Measurements from ENCODE around the gene G6PD.
"Not testable (repeated sequence)": the region's sequence is repeated elsewhere in the genome, so short reads cannot be mapped to it uniquely, and the experiment has no call there.

Gene G6PD

DNA sequence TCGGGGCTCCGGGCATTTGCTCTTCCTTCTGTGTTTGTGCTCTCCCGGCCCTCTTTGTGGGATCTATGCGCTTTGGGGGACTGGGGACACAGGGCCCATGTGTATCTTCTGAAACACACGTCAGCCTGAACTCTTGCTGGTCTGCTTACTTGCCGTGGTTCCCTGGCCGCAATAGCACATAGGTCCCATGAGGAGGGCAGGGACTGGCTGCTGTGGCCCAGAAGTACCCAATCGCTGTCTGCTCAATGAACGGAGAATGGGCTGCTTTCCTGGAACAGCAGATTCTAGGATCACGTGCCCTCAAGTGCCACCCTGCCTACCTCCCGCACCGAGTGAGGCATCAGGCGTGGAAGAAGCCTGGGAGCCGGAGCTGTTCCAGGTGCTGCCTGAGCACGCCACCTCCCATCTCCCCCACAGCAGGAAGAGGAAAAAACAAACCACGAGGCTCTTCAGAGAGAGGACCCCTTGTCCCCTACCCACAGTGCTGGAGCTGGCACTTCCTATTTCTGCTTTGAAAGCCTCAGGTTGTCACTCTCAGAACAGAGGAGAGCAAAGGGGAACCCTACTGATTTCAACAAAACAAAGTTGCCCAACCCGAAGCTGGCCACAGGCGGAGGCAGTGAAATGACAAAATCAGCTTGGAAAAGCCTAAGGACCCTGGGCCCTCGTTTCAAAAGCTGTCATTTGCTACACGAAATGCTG, 3.8 kb downstream of the G6PD start:
- DNase-seq (ENCODE audit: low read depth) = peak; percentile 11

DNA sequence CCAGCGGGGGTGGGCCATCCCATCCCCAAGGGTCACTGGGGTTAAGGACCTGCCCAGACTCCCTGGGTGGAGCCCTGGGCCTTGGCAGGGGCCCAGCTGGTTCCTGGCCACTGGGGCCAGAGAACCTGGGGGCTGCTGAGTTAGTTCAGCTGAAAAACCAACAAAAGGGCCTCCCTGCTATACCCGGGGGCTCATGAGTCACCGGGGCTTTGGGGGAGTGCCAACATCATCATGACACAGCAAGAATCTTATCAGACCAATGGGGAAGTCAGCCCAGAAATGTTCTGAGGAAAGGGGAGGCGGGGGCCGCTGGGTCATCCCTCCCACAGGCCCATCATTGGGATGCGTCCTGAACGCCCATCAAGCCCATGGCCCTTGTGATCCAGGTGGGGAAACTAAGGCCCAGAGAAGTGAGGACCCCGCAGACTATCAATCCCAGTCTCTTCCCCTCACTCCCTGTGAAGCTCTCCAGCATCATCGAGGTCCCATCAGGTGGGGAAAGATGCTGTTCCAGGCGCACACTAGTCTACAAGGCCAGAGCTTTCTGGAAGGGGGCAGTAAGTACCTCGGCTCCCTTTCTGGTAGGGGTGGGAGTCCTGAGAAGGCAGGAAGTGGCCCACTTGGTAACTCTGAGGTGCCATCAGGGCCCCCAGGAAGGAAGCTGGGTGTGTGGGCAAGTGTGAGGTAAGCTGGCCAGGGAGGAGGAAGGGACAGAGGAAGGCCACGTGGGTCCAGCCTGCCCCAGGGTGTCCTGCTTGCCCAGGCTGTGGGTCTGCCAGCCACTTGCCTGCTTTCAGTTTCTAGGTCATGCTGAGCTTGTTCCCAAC, 4.5 kb downstream of the G6PD start:
- peak; percentile 55 for DNase-seq (ENCODE audit: low read depth)

DNA sequence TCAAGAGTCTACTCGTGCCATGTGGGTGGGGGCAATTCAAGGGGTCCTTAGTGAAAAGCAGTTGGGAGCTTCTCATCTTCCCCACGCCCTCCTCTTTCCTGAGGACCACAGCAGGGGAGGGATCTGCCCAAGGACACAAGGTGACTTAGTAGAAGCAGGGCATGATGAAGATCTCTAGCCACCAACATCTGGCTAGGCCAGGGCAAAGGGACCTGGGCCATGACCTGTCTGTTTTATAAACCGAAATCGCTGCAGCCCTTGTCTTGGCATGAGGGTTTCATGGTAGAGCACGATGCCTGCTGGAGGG, 5.1 kb downstream of the G6PD start:
- no peak for DNase-seq (ENCODE audit: low read depth)

DNA sequence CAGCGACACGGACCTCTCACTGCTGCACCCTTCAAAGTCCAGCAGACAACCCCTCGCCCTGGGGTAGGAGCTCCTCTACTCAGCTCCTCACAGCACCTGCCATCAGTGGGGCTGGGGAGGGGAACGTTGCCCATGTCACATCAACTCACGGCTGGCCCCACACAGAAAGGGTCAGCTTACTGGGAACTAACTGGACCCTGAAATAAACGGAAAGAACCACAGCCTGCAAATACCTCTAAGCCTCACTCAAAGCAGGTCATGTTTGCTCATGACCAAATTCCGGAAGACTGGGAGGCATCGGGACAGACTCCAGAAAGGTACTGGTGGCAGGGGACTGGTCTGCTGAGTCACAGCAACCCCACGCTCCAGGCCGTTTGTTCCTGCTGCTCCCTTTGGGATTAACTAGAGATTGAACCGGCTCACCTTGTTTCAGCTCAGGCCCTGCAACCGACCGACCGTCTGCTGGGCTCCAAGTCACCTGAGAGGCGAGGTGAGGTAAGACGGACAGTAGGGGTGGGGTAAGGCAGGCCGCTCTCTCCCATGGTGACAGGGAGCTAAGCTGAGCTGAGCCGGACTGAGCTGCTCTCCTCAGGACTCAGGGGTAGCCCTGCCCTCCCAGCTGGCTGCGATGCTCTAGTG, 5.6 kb downstream of the G6PD start:
- DNase-seq (ENCODE audit: low read depth) = no peak

DNA sequence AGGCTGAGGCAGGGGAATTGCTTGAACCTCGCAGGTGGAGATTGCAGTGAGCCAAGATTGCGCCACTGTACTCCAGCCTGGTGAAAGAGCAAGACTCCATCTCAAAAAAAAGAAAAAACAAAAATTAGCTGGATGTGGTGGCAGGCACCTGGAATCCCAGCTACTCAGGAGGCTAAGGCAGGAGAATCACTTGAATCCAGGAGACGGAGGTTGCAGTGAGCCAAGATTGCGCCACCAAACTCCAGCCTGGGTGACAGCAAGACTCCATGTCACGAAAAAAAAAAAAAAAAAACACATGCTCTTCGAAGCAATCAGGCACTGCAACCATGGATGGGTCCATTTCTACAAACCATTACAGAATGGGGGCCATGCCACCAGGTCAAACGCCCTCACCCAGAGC, 6.3 kb downstream of the G6PD start:
- not testable (repeated sequence) for DNase-seq (ENCODE audit: low read depth)

DNA sequence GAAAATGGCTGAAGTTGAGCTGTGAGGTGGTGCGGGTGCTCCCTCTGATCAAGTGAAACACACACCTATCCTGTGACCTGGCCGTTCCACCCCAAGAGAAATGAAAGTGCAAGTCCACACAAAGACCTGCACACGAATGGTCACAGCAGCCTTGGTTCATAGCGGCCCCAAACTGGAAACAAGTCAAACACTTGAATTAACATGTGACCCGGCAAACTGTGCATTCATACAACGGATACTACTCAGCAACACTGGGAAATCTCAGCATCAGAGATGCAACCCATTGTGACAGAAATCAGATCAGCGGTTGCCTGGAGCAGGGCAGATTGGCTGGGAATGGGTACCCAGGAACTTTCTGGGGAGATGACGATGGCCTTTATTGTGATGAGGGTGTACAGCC, 7.6 kb downstream of the G6PD start:
- no peak for DNase-seq (ENCODE audit: low read depth)

DNA sequence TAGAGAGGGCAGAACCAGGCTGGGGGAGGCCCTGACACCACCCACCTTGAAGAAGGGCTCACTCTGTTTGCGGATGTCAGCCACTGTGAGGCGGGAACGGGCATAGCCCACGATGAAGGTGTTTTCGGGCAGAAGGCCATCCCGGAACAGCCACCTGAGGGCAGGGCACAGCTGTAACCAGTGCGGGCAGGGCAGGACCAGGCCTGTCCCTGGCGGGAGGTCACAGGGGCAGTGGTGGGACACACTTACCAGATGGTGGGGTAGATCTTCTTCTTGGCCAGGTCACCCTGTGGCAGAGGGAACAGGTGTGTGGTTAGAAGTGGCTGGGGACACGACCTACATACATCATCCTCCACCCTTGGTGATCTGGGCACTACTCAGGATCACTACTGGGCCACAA, 10.8 kb downstream of the G6PD start:
- DNase-seq (ENCODE audit: low read depth) = no peak

DNA sequence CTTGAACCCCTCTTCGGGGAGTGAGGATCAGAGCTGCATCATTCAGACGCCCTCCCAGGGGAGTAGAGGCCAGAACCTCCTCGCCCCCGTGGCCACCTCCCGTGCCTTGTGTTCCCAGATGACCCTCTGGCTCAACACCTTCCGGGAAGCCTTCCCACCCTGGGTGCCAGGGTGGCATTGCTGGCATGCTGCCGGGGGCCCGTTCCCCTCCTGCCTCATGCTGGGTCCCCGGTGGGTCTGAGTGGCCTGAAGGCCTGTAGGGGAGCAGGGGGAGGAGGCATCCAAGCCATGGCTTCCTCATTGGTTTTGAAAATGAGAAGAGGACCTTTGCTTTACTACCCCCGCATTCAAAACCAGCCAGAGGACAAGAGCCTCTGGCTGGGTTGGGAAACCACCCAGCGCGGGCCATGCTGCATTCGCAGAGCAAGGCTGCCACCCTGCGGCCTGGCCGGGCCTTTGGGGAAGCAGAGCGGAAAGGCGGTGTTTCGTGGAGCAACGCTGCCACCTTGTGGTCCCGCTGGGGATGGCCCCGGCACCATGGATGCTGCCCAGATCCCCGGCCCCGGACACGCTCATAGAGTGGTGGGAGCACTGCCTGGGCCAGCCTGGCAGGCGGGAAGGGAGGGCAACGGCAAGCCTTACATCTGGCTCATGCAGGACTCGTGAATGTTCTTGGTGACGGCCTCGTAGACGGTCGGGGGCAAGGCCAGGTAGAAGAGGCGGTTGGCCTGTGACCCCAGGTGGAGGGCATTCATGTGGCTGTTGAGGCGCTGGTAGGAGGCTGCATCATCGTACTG, 11.9 kb downstream of the G6PD start:
- peak; percentile 83 for DNase-seq (ENCODE audit: low read depth)

DNA sequence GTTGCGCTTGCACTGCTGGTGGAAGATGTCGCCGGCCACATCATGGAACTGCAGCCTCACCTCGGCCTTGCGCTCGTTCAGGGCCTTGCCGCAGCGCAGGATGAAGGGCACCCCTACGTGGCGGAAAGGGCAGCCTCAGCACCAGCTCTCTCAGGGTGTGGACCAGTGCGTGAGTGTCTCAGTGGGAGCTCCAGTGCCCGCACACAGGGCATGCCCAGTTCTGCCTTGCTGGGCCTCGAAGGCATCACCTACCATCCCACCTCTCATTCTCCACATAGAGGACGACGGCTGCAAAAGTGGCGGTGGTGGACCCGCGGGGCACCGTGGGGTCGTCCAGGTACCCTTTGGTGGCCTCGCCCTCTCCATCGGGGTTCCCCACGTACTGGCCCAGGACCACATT, 14.0 kb downstream of the G6PD start:
- DNase-seq (ENCODE audit: low read depth) = no peak

DNA sequence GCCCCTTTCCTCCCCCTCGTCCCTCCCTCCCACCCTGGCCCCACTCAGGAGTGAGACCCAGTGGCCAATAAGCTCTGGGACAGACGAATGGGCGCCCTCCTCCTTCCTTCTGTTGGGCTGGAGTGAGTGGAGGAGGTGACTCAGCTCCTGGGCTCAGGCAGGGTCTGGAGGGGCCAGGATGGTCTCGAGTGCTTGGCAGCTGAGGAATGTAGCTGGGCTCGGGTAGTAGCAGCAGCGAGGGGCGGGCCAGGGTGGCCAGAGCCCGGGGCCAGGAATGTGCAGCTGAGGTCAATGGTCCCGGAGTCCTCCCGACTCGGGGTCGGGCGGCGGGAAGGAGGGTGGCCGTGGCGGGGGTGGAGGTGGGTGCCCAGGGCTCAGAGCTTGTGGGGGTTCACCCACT, 15.0 kb downstream of the G6PD start:
- DNase-seq (ENCODE audit: low read depth) = no peak

DNA sequence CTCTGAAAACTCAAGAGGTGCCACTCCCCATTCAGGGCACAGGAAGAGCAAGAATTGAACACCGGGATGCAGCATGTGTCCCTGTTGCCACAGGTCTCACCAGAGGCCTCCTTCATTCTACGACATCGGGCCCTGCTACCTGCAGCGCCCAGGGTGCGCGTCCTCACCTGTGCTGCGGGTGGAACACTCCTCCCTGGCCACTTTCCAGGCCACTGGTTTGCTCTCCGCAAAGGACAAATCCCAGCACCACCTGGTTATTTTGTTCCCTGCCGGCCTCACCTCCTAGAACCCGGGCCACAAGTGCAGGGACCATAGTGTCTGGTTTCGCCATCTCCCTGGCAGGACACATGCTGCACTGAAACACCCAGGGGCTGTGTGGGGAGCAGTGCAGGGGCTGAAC, 16.4 kb downstream of the G6PD start:
- no peak for DNase-seq (ENCODE audit: low read depth)

DNA sequence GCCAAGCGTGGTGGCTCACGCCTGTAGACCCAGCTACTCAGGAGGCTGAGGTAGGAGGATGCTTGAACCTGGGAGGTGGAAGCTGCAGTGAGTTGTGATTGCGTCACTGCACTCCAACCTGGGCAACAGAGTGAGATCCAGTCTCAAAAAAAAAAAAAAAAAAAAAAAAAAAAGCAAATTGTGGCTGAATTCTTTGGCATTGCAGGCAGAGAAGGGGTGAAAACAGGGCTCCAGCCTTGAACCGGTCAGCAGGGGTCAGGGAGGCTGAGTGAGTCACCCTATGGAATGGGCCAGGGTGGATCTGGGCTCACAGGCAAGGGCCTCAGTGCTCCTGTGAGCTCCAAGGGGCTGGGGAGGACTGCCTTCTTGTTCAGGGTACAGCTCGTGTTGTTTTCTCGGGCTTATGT, 17.4 kb downstream of the G6PD start:
- no peak for DNase-seq (ENCODE audit: low read depth)

DNA sequence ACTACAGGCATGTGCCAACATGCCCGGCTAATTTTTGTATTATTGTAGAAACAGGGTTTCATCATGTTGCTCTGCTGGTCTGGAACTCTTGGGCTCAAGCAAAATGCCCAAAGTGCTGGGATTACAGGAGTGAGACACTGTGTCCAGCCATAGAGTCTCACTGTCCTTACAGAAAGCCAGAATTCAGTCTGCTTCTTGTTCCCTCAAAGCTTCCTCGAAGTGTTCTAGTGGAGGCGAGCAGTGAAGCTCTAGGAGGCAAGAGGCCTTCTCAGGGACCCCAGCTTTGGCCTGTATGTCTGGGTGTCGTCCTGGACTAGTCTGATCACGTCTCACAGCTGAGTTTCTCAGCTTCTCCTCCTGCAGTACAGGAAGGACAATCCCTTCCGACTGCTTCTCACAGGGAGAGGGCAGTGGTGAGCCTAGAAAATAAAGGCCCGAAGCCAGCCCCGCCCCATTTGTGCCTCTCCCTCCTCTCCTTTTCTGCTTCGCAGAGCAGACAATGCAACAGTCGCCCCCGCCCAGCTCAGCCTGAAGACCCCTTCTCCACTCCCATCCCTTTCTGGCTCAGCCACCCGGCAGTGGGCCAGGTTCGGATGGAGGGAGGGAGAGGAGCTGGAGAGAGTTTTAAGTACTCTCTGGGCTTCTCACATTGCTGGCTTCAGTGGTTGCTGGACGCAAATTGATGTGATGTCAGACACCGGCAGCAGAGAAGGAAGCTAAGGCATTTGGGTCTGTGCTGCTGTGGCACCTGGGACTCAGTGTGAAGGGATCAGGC, 19.6 kb downstream of the G6PD start:
- no peak for DNase-seq (ENCODE audit: low read depth)

DNA sequence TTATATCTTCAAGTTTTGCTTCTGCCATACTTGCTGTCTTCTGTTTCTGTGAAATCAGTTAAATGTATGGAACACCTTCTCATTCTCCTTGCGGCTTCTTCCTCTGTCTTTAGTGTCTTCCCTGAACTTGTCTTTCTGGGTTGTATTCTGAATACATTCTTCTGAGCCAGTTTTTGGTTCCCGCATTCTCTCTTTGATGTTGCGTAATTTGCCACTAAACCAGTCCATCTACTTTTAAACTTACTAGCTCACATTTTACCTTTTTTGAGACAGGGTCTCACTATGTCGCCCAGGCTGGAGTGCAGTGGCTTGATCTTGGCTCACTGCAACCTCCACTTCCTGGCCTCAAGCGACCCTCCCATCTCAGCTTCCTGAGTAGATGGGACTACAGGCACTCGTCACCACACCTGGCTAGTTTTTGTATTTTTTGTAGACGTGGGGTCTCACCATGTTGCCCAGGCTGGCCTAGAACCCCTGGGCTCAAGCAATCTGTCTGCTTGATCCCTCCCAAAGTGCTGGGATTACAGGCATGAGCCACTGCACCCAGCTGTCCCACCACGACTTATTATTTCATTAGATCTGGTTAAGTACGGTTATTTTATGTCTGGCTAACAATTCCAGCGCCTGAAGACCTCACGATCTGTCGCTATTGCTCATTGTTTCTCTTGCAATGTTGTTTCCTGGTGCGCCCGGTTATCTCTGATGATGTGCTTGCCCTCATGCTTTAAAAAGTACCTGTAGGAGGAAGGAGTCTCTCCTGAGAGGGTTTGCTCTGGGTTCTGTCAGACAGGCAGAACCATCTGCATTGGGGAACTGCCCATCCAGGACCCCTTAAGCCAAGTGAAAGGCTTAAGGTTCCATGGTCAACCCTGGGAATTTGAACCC, 20.8 kb downstream of the G6PD start:
- no peak for DNase-seq (ENCODE audit: low read depth)

DNA sequence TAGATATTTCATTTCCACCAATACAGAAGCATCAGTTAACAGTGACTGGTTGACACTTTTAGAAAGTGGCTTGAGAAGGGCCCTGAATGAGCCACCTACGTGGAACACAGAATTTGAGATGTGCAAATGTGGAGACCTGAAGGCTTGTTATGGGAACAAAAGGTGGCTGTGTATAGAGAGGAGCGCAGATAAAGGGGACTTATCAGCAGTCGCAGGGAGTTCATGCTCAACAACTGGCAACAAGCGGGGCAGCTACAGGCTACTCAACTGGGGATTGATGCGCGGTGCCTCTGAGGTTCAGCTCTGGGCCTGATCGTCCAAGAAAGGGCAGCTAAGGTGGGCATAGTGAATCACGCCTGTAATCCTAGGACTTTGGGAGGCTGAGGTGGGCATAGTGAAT, 27.3 kb downstream of the G6PD start:
- no peak for DNase-seq (ENCODE audit: low read depth)

DNA sequence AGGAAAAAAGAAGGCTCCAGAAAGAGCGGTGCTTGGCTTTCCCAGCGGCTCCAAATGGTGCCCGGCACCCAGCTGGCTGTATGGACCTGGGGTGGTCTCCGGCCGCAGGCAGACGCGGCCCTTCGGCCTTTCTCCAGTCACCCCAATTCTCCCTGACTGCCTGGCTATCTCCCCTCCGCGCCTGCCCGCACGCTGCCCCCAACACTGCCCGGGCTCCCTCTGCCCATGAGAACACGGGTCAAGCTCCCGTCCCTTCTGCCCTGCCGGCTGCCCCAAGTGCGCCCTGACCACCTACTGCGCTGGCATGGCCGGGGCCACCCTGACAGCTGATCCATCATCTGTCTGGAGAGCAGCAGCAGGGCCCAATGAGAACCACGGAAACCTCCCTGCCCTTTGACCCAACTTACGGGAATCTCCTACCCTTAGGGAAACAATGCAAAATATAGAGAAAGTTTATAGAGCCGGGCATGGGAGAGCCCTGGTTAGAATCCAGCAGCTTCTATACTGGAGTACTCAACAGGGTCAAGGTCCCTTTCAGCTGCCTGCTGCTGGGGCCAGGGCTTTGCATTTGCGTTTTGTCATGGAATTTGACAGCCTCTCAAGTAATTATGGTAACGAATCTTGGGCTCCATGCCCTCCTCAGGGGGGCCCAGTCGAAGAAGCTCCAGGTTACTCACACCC, 29.4 kb downstream of the G6PD start:
- DNase-seq (ENCODE audit: low read depth) = no peak

DNA sequence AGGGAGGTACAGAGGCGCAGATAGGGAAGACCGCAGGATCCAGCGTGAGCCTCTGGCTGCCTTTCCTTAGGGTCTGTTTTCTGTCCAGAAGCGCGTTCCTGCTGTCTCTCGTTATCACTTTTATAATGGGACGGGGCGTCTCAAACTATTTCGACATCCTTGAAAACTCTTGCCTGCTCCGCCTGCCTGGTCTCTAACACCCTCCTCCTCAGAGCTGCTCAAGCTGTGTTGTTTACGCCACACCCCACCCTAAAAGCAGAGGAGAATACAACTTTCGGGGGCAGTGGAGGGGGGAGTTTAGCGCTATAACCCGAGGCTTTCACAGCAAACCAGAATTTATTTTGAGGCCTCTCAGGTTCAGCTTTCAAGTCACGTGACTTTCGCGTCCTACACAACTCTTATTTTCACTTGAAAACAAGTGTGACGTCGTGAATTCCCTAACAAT, 30.0 kb downstream of the G6PD start:
- no peak for DNase-seq (ENCODE audit: low read depth)

DNA sequence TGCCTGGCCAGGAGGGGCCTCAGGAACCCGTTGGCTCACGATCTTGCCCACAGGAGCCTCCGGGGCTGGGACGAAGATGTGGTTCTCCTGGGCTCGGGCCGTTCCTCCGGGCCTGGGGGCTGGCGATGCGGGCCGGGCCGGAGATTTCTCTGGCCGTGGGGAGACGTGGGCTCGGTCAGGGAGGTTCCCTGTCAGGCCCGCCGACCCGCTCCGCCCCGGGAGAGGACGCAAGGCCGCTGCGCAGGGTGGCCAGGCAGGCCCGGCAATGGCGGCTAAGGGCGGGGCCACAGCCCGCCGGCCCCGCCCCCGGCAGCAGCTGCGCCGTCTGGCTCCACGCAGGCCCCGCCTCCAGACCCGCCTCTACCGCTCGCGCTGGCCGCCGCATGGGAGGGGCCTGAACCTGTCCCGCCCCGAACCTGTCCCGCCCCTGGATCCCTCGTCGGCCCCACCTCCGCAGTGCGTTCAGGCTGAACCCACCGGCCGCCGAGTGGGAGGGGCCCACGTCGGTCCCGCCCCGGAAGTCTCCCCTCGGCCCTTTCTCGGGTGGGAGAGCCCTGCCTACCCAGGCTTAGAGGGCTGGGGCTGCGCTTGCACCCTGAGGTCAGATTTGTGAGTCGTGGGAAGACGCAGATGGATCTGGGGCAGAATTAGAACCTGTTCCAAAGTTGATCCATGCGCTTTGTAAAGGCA, 30.5 kb downstream of the G6PD start, which contains the start of gene FAM3A:
Gene FAM3A (minus strand): TSS at position 267 of the 690 bp plus-strand sequence. CDS start 460 bp downstream, outside the sequence.
- DNase-seq (ENCODE audit: low read depth) = peak; percentile 88

Measured in activated gamma-delta T cell treated with anti-CD3 and anti-CD28 coated beads, Interleukin-2, amount 50 U/mL, for 16 hours (primary cell).